Tracheal epithelial cell (primary cell): Measurements from ENCODE around the gene GOLGA6L9. TPM values are rescaled to one million over a fixed set of nuclear protein-coding genes. Genes with fewer than 3 reads are reported as not detected.

Source experiments
- total RNA-seq: library from RNA; depleted of rRNA; stranded (reverse); fragments of >200 nt; gene quantifications from 2 replicates; pipeline ENCODE4 v1.2.1, GENCODE V29; 2014

GOLGA6L9 gene
- 1.1 and 2.7 TPM in 2 replicates for total RNA-seq

GRCh38 chr15:82429693-82430092, at the start of gene GOLGA6L9:
Gene GOLGA6L9, plus strand, starts transcription at chr15:82429816. Its CDS starts 264 bp downstream, at chr15:82430080.

Other genes starting within 250 kb of the GOLGA6L9 start
- gene EFL1, start 167.1 kb upstream of the GOLGA6L9 start, total RNA-seq, result 17.8 and 29.0 TPM in 2 replicates
- gene SAXO2, start 167.0 kb upstream of the GOLGA6L9 start, total RNA-seq, result under 0.01 TPM in 1 of 2 replicates, not detected in the other
- gene GOLGA6L10, start 80.3 kb upstream of the GOLGA6L9 start, total RNA-seq, result 0.24 and 0.43 TPM in 2 replicates
- gene RPS17, start 110.6 kb downstream of the GOLGA6L9 start, total RNA-seq, result 1,998 and 2,404 TPM in 2 replicates
- gene CPEB1, start 217.5 kb downstream of the GOLGA6L9 start, total RNA-seq, result under 0.01 TPM in 1 of 2 replicates, not detected in the other